Stomach smooth muscle (tissue), 2 donors: Measurements from ENCODE around the gene DOCK10.
"Not testable (repeated sequence)": the region's sequence is repeated elsewhere in the genome, so short reads cannot be mapped to it uniquely, and the experiment has no call there.

Source experiments
- H3K27ac ChIP-seq: one replicate; pipeline ENCODE4 v1.7.0; 2013; ENCODE audit warnings: mild to moderate bottlenecking, low read length, inconsistent platforms
- H3K27me3 ChIP-seq, 2 donors: one replicate each; pipeline ENCODE4 v1.7.0; 2013; ENCODE audit warnings: low read length in 2 of 2; ENCODE audit not compliant: insufficient read depth in 2 of 2, control insufficient read depth in 1 of 2
- H3K36me3 ChIP-seq, 2 donors: one replicate each; pipeline ENCODE4 v1.7.0; 2013; ENCODE audit warnings: low read length in 2 of 2; ENCODE audit not compliant: control insufficient read depth in 2 of 2, insufficient read depth in 2 of 2
- H3K4me1 ChIP-seq: one replicate; pipeline ENCODE4 v1.7.0; 2013; ENCODE audit warnings: low read length; ENCODE audit not compliant: control insufficient read depth, insufficient read depth
- H3K4me3 ChIP-seq, 2 donors: one replicate each; pipeline ENCODE4 v1.7.0; 2013; ENCODE audit warnings: low read length in 2 of 2
- H3K9ac ChIP-seq, 2 donors: one replicate each; pipeline ENCODE4 v1.7.0; 2013; ENCODE audit warnings: low read length in 2 of 2, mild to moderate bottlenecking in 1 of 2
- H3K9me3 ChIP-seq, 2 donors: one replicate each; pipeline ENCODE4 v1.7.0; 2013; ENCODE audit warnings: low read length in 2 of 2; ENCODE audit not compliant: control insufficient read depth in 2 of 2
- donor health status: healthy.
- donor health status: Pancreatic carcinoma.

DOCK10 gene

GRCh38 chr2:224948005-224948404 lies 94.3 kb downstream of the DOCK10 start:
- H3K27me3 ChIP-seq, result no peaks in the 10 kb centered on the region
- H3K27ac ChIP-seq, result no peak overlapping the region
- no peaks in the 10 kb centered on the region for H3K9me3 ChIP-seq
- H3K9ac ChIP-seq, result no peak overlapping the region
- H3K4me3 ChIP-seq, result no peak overlapping the region
- no peaks in the 10 kb centered on the region for H3K4me1 ChIP-seq
- H3K36me3 ChIP-seq, result no peaks in the 10 kb centered on the region

DNA sequence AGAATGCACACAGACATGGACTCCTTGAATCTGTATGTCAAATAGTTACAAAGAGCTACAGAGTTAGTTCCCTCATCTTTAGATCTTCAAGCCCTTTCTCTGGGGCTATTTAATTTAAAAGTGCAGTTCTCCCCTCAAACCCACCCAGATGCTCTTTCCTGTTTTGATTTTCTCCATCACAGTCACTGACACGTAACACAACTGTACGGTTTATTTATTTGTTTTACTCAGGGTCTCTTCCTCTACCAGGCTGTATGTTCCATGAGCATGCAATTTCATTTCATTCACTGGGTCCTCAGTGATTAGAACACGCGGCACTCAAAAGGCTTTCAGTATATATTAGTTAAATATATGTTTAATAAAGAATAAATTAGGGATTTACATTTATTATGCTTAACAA lies 94.7 kb downstream of the DOCK10 start:
- no peaks in the 10 kb centered on the region for H3K36me3 ChIP-seq

DNA sequence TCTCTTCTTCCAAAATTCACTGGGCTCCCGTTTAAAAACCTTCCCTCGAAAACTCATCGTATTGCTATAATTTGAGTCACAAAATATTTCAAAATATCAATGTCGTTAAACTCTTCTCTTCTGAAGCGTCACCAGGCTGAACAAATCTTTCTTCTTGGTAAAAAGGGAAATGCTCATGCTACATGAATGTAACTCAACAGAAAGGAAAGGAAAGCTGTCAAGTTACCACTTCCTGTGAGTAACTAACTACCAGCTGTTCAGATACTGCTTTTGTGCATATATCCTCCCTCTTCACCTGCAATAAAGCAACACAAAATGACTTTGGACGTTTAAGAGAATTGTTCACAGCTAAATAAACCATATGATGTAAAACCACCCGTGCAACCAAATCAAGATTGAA lies 95.4 kb downstream of the DOCK10 start:
- H3K27me3 ChIP-seq, result no peaks in the 10 kb centered on the region
- H3K4me3 ChIP-seq, result no peak overlapping the region
- no peaks in the 10 kb centered on the region for H3K9me3 ChIP-seq
- no peaks in the 10 kb centered on the region for H3K36me3 ChIP-seq
- no peak overlapping the region for H3K9ac ChIP-seq
- no peak overlapping the region for H3K27ac ChIP-seq
- H3K4me1 ChIP-seq, result no peaks in the 10 kb centered on the region

More for the DNA sequence above, 94.7 kb downstream of the DOCK10 start:
- Histone ChIP-seq H3K4me1 (no peaks in the 10 kb centered on the region), H3K4me3 (no peak overlapping the region), H3K9ac (no peak overlapping the region), H3K27me3 (no peaks in the 10 kb centered on the region), H3K9me3 (no peaks in the 10 kb centered on the region), H3K27ac (no peak overlapping the region)

DNA sequence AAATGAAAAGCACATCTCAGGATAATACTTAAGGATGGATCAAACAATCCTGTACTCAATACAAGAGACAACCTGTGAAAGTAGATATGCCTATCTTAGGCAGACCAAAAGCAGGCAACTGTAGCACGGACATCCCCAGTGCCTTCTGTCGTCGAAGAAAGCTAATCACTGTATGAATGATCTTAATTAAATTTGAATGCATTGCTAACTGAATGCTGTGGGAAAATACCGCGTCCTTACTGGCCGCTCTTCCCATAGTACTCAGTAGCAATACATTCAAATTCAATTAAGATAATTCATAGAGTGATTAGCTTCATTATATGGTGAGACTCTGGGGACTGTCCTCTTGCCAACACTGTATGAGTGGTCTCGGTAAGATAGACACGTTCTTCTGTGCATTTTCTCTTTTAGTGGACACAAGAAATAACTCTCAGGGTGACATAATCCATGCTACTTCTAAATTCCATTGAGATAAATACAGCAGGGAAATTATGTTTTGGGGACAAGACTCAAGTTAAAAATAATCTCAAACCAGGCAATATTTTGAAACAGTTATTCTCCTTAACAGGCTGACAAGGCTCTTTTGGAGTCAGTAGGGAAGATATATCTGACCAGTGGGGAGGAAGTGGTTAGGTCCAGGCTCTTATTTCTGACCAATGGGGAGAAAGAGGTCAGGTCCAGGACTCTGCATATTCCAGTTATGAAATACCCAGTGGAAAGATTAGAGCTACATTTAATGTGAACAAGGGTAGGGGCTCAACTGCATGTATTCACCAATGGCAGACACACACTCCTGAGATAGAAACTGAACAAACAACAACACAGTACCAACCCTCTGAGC lies 97.3 kb downstream of the DOCK10 start:
- H3K9me3 ChIP-seq, result no peaks in the 10 kb centered on the region
- no peak overlapping the region for H3K9ac ChIP-seq
- H3K36me3 ChIP-seq, result no peaks in the 10 kb centered on the region
- H3K4me1 ChIP-seq, result no peaks in the 10 kb centered on the region
- no peak overlapping the region for H3K4me3 ChIP-seq
- H3K27ac ChIP-seq, result no peak overlapping the region
- no peaks in the 10 kb centered on the region for H3K27me3 ChIP-seq

GRCh38 chr2:224943601-224944041 lies 98.6 kb downstream of the DOCK10 start:
- H3K27ac ChIP-seq, H3K4me1 ChIP-seq, H3K4me3 ChIP-seq, H3K9me3 ChIP-seq, H3K36me3 ChIP-seq, H3K27me3 ChIP-seq, H3K9ac ChIP-seq: not testable (repeated sequence)

- no peak overlapping the region for H3K4me3 ChIP-seq
- no peaks in the 10 kb centered on the region for H3K4me1 ChIP-seq
- no peak overlapping the region for H3K27ac ChIP-seq
- H3K36me3 ChIP-seq, result no peaks in the 10 kb centered on the region
- H3K27me3 ChIP-seq, result no peaks in the 10 kb centered on the region
- H3K9me3 ChIP-seq, result no peaks in the 10 kb centered on the region
- no peak overlapping the region for H3K9ac ChIP-seq
Measured at GRCh38 chr2:224941960-224942359, 100.3 kb downstream of the DOCK10 start.

DNA sequence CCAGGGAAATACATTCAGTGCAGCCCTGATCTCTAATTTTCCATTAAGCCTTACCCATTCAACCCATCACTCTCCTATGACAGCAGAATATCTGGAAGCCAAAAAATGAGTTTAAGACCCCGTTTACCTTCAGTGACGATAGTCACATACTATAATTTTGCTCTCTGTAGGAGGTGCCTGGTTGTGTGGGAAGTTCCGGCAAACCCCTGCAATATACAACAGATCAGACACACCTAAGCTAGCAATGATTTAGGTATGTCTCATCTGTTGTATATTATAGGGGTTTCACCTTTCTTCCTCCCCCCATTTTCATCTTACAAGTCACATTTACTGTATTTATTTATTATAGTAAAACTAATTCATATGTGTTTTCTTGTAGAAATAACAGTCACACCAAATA lies 101.7 kb downstream of the DOCK10 start:
- Histone ChIP-seq H3K36me3 (no peaks in the 10 kb centered on the region), H3K4me3 (no peak overlapping the region), H3K4me1 (no peaks in the 10 kb centered on the region), H3K27ac (no peak overlapping the region), H3K27me3 (no peaks in the 10 kb centered on the region), H3K9me3 (no peaks in the 10 kb centered on the region), H3K9ac (no peak overlapping the region)

- Histone ChIP-seq H3K27ac (no peak overlapping the region), H3K36me3 (no peaks in the 10 kb centered on the region)
Measured at GRCh38 chr2:224938651-224939182, 103.6 kb downstream of the DOCK10 start.

GRCh38 chr2:224937887-224938286 lies 104.4 kb downstream of the DOCK10 start:
- Histone ChIP-seq H3K9ac (no peak overlapping the region), H3K27ac (no peak overlapping the region), H3K9me3 (no peaks in the 10 kb centered on the region), H3K36me3 (no peaks in the 10 kb centered on the region), H3K4me1 (no peaks in the 10 kb centered on the region), H3K27me3 (no peaks in the 10 kb centered on the region), H3K4me3 (no peak overlapping the region)

More at GRCh38 chr2:224938651-224939182, 103.6 kb downstream of the DOCK10 start:
- Histone ChIP-seq H3K4me3 (no peak overlapping the region), H3K9ac (no peak overlapping the region), H3K9me3 (no peaks in the 10 kb centered on the region), H3K4me1 (no peaks in the 10 kb centered on the region), H3K27me3 (no peaks in the 10 kb centered on the region)

DNA sequence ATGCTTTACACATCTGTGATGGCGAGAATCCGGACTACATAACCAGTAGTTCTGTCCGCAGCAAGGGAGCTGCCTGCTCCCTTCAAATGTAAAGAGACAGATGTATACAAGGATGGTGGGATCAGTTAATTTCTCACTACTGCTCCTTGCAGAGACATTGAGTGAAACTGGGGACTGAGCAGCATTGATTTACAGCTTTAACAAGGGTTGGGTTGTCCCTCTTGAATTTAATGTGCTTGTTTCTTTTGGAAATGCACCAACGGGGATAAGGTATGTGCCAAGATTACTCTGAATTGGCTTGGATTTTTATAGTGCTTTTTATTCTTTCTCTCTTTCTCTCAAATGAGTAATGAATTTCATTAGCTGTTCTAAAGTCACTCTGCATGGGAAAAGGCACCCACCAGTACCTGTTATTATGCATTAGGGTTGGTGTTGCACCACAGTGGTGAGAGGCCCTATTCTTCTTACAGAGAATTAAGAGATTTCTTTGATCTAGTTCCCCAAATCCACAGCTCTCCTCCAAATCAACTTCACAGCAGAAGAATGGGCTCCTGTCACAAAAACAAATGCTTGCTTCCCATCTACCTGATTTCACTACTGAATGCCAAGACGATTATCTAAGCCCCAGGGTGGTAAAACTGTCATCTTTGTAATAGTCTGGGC lies 107.6 kb downstream of the DOCK10 start:
- H3K27me3 ChIP-seq, result no peaks in the 10 kb centered on the region
- H3K9me3 ChIP-seq, result no peaks in the 10 kb centered on the region
- H3K36me3 ChIP-seq, result no peaks in the 10 kb centered on the region
- H3K4me3 ChIP-seq, result no peak overlapping the region
- H3K9ac ChIP-seq, result no peak overlapping the region
- H3K27ac ChIP-seq, result no peak overlapping the region
- H3K4me1 ChIP-seq, result no peaks in the 10 kb centered on the region

DNA sequence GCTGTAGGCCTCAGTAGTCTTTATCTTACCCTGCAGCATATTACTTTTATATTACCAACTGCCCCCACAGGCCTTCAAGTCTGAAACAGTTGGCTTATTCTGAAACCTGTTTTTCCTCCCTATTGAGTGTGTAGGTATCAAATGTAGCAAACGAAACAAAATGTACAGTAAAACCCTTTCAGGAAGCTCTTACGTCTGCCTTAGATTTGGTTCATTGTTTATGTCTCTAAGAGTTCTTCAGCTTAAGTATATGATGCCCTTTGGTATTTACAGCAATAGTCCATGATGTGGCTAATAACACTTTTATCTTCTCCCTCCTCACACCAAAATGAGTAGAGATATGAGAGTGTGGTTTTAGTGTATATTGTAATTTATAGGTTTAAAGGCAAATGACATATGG lies 108.8 kb downstream of the DOCK10 start:
- H3K4me3 ChIP-seq, result no peak overlapping the region
- H3K9me3 ChIP-seq, result no peaks in the 10 kb centered on the region
- no peaks in the 10 kb centered on the region for H3K27me3 ChIP-seq
- no peaks in the 10 kb centered on the region for H3K4me1 ChIP-seq
- H3K27ac ChIP-seq, result no peak overlapping the region
- no peaks in the 10 kb centered on the region for H3K36me3 ChIP-seq
- H3K9ac ChIP-seq, result no peak overlapping the region
